Stomach (tissue), 9 donors: ENCODE results near the gene CD200. TPM values are rescaled to one million over a fixed set of nuclear protein-coding genes. Genes with fewer than 3 reads are reported as not detected.

Experiments used
- DNase-seq, 2 donors: peaks; one replicate each; pipeline versions ENCODE4 v3.0.0 to v3.0.0-alpha.2; 2013 to 2019
- H3K27ac ChIP-seq, 5 donors: fragments of 200-600 bp in 4 of 5; sonication (generic) in 4 of 5; one replicate each; pipeline ENCODE4 v1.5.1; 2013 to 2019; ENCODE audit warnings: mild to moderate bottlenecking in 1 of 5, moderate library complexity in 1 of 5
- H3K27me3 ChIP-seq, 3 donors: fragments of 200-600 bp; sonication (generic); one replicate each; pipeline ENCODE4 v1.5.1; 2017 to 2019; ENCODE audit warnings: mixed run types in 1 of 3
- H3K36me3 ChIP-seq, 4 donors: fragments of 200-600 bp; sonication (generic); 1 replicate in 3 of 4; 2 replicates in 1 of 4; pipeline ENCODE4 v1.5.1; 2016 to 2019
- H3K4me1 ChIP-seq, 4 donors: fragments of 200-600 bp; sonication (generic); one replicate each; pipeline ENCODE4 v1.5.1; 2016 to 2019
- H3K4me3 ChIP-seq, 4 donors: fragments of 200-600 bp; sonication (generic) in 3 of 4; one replicate each; pipeline ENCODE4 v1.5.1; 2016 to 2019; ENCODE audit warnings: mild to moderate bottlenecking in 1 of 4
- H3K9me3 ChIP-seq, 4 donors: fragments of 200-600 bp; sonication (generic); one replicate each; pipeline ENCODE4 v1.5.1; 2016 to 2019
- EP300 ChIP-seq: sonication (generic); formaldehyde crosslinking; IDR thresholded peaks from one replicate; pipeline ENCODE4 v1.6.1; 2017; ENCODE audit warnings: antibody characterized with exemption
- POLR2A ChIP-seq, 4 donors: fragments of 450-650 bp; IDR thresholded peaks; one replicate each; pipeline ENCODE4 v1.6.1; 2016; ENCODE audit warnings: antibody characterized with exemption in 4 of 4, control low read depth in 2 of 4, mild to moderate bottlenecking in 1 of 4, moderate library complexity in 1 of 4
- POLR2AphosphoS5 ChIP-seq, 3 donors: sonication (generic); formaldehyde crosslinking; IDR thresholded peaks; one replicate each; pipeline ENCODE4 v1.6.1; 2016; ENCODE audit warnings: antibody characterized with exemption in 3 of 3
- WGBS, 5 donors: extraction: QIAGEN DNeasy Blood & Tissue Kit in 3 of 5; methylation state at CpG; one replicate each; pipeline versions ENCODE4 v1.1.5 to v1.1.7; 2013 to 2018; 5-methylcytosine and 5-hydroxymethylcytosine counted together
- intact Hi-C: fragments of 100-400 bp; cut with DNase I; formaldehyde crosslinking; loops from one replicate; pipeline ENCODE4 v1.15.1; 2023; ENCODE audit warnings: low total_unique reads
- polyA plus RNA-seq, 3 donors: library from polyadenylated mRNA; stranded (reverse); fragments of 200-250 nt; gene quantifications; one replicate each; pipeline ENCODE4 v1.2.3, GENCODE V29; 2013
- total RNA-seq, 5 donors: library from RNA; depleted of rRNA; stranded (reverse); fragments of >200 nt; gene quantifications; one replicate each; pipeline versions ENCODE4 v1.1.0 to v1.2.3, GENCODE V29; 2014 to 2016
- TF ChIP-seq, protein P1 (sequence below), 7 experiments: fragments of 450-650 bp in 4 of 7; fragments of 200-600 bp in 3 of 7; sonication (generic) in 3 of 7; IDR thresholded peaks; one replicate each; pipeline ENCODE4 v1.5.1; 2016 to 2019; ENCODE audit warnings: antibody characterized with exemption in 7 of 7, control low read depth in 2 of 7, mild to moderate bottlenecking in 1 of 7
- donor health status: healthy with polysubstance abuse.
- donor health status: Bipolar disorder and iron deficiency.
- donor health status: healthy.

CD200 gene
- total and polyA plus RNA-seq, 8 donors: 2.2 to 50.0 (median 5.0) TPM

DNA sequence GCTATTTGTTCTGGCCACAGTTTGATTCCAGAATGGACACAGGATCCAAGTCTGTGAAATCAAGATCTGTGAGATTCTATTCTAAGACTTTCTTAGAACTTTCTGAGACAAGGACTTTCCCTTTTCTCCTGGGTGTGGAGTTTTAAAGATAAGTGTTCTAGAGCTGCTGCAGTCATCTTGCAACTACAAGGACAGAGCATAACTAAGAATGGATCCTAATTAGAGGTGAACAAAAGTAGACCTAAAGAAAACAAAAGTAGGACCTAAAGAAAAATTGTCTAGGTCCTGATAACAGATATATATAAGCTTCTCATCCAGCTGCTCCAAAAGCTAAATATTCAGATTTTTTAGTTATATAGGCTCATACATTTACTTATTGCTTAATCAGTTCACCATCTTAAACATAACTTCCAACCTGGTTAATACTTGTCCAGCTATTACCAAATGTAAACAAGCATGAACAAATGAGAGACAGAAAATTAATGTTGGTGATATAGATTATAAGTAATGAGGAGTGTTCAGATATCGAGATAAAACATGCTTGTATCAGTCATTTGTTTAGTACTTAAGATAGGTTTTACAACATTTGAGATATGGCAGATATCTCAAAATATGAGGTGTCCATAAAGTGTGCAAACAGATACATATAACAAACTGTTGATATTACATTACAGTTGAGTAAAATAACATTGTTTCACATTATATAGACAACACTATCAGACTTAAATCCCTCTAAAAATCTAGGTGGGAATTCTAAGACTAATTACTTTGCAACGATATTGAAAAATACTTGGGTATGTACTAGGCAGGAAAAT, 75.1 kb downstream of the CD200 start:
- H3K4me1 ChIP-seq: no peaks in the 10 kb centered on the region
- TF ChIP-seq POLR2A (IDR thresholded peaks at IDR 0.05) (no peak), POLR2AphosphoS5 (IDR thresholded peaks at IDR 0.05) (no peak), EP300 (no peak)
- TF ChIP-seq, protein P1, sequence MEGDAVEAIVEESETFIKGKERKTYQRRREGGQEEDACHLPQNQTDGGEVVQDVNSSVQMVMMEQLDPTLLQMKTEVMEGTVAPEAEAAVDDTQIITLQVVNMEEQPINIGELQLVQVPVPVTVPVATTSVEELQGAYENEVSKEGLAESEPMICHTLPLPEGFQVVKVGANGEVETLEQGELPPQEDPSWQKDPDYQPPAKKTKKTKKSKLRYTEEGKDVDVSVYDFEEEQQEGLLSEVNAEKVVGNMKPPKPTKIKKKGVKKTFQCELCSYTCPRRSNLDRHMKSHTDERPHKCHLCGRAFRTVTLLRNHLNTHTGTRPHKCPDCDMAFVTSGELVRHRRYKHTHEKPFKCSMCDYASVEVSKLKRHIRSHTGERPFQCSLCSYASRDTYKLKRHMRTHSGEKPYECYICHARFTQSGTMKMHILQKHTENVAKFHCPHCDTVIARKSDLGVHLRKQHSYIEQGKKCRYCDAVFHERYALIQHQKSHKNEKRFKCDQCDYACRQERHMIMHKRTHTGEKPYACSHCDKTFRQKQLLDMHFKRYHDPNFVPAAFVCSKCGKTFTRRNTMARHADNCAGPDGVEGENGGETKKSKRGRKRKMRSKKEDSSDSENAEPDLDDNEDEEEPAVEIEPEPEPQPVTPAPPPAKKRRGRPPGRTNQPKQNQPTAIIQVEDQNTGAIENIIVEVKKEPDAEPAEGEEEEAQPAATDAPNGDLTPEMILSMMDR (IDR thresholded peaks at IDR 0.05): no peak
- no peak overlapping the region for H3K4me3 ChIP-seq
- no peak for DNase-seq
- 61 to 76% (median 65%) methylated on average over 2 of the region's 2 CpGs for WGBS, 5 donors
- intact Hi-C loops: no loop called here
- H3K9me3 ChIP-seq: no peaks in the 10 kb centered on the region
- H3K27me3 ChIP-seq: no peaks in the 10 kb centered on the region
- H3K36me3 ChIP-seq: no peaks in the 10 kb centered on the region
- no peak overlapping the region for H3K27ac ChIP-seq

- TF ChIP-seq EP300 (no peak), POLR2A (IDR thresholded peaks at IDR 0.05) (no peak), POLR2AphosphoS5 (IDR thresholded peaks at IDR 0.05) (no peak)
- TF ChIP-seq, protein P1 (IDR thresholded peaks at IDR 0.05): no peak
- no peaks in the 10 kb centered on the region for H3K36me3 ChIP-seq
- intact Hi-C loops: no loop called here
- WGBS, 5 donors: 47 to 65% (median 55%) methylated on average over 4 of the region's 4 CpGs
- no peak overlapping the region for H3K4me3 ChIP-seq
- H3K27me3 ChIP-seq: no peaks in the 10 kb centered on the region
- no peak overlapping the region for H3K27ac ChIP-seq
- DNase-seq: no peak
- no peaks in the 10 kb centered on the region for H3K4me1 ChIP-seq
- no peaks in the 10 kb centered on the region for H3K9me3 ChIP-seq
Measured at GRCh38 chr3:112409041-112409440, 76.1 kb downstream of the CD200 start.

DNA sequence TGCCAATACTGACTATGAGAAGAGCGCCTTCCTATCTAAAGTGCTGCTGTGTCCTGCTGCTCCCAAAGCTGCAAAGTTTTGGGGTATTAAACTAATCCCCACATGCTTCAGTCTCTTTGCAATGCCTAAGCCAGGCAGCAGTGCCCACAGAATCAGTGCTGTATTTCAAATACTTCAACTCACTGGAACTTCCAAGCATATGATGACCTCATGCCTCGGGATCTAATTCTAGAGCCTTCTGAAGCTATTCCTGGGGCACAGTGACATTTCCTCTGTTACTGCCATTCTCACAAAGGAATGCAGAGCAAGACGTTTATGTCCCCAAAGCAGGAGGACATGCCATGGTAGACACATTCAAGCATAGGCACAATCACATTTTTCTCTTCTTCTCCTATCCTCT, 78.5 kb downstream of the CD200 start:
- intact Hi-C loops: no loop called here
- TF ChIP-seq POLR2A (IDR thresholded peaks at IDR 0.05) (no peak), EP300 (no peak), POLR2AphosphoS5 (IDR thresholded peaks at IDR 0.05) (no peak)
- TF ChIP-seq, protein P1 (IDR thresholded peaks at IDR 0.05): no peak
- 63 to 81% (median 71%) methylated on average over 3 of the region's 3 CpGs for WGBS, 5 donors
- Histone ChIP-seq H3K4me1 (no peaks in the 10 kb centered on the region), H3K27ac (no peak overlapping the region), H3K4me3 (no peak overlapping the region), H3K36me3 (no peaks in the 10 kb centered on the region), H3K9me3 (no peaks in the 10 kb centered on the region), H3K27me3 (no peaks in the 10 kb centered on the region)
- DNase-seq: no peak

Other genes with a start within 250 kb of the CD200 start
- gene C3orf52, start 246.8 kb upstream of the CD200 start, total RNA-seq: 10 to 100 TPM in 4 of 5 donors, 1 to 10 TPM in 1; 9.9 to 66.9 (median 59.0) TPM
- 10 to 100 TPM in 2 of 3 donors, 1 to 10 TPM in 1; 4.2 to 16.0 (median 10.0) TPM for gene C3orf52, start 246.8 kb upstream of the CD200 start, polyA plus RNA-seq
- 1 to 10 TPM in 1 of 5 donors, under 1 TPM in 1, not detected in 3; 0.73 to 2.3 TPM for gene GCSAM, start 199.9 kb upstream of the CD200 start, total RNA-seq
- gene GCSAM, start 199.9 kb upstream of the CD200 start, polyA plus RNA-seq: 1 to 10 TPM in 1 of 3 donors, not detected in 2; 2.3 TPM
- gene SLC9C1, start 38.9 kb upstream of the CD200 start, total RNA-seq: 1 to 10 TPM in 1 of 5 donors, not detected in 4; 1.1 TPM
- not detected for gene SLC9C1, start 38.9 kb upstream of the CD200 start, polyA plus RNA-seq
- 1 to 10 TPM in 1 of 5 donors, not detected in 4; 2.4 TPM for gene BTLA, start 166.3 kb downstream of the CD200 start, total RNA-seq
- 1 to 10 TPM in 1 of 3 donors, not detected in 2; 1.1 TPM for gene BTLA, start 166.3 kb downstream of the CD200 start, polyA plus RNA-seq
- gene ATG3, start 228.8 kb downstream of the CD200 start, total RNA-seq: 10 to 100 TPM; 25.7 to 76.2 (median 62.2) TPM
- 10 to 100 TPM; 28.9 to 54.1 (median 48.4) TPM for gene ATG3, start 228.8 kb downstream of the CD200 start, polyA plus RNA-seq
- 10 to 100 TPM; 17.1 to 67.7 (median 32.6) TPM for gene SLC35A5, start 228.9 kb downstream of the CD200 start, total RNA-seq
- 1 to 10 TPM; 4.6 to 6.4 (median 6.2) TPM for gene SLC35A5, start 228.9 kb downstream of the CD200 start, polyA plus RNA-seq